IMR-90 (cell line): ENCODE data around the gene NME4. TPM values are rescaled to one million over a fixed set of nuclear protein-coding genes. Genes with fewer than 3 reads are reported as not detected.

Experiments
- ATAC-seq: fragments of 200-7000 bp; cut with Tn5 transposase; 2 replicates; pipeline ENCODE4 v1.9.1; 2020; ENCODE audit warnings: low read depth, mild to moderate bottlenecking, moderate library complexity
- BruUV-seq: library from RNA; stranded (reverse); fragments of 400-500 nt; replicated peaks from 2 replicates; lab custom pipeline; 2021; lab: Mats Ljungman, UMichigan
- CTCF ChIA-PET: fragments of 300-600 bp; formaldehyde crosslinking; extraction: SDS; loops from one replicate; lab custom pipeline; 2021; ENCODE audit warnings: antibody characterized with exemption; lab: Yijun Ruan, JAX
- POLR2A ChIA-PET: fragments of 300-600 bp; sonication (Branson Sonifier 250); formaldehyde crosslinking; loops from one replicate; lab custom pipeline; 2022; ENCODE audit warnings: antibody characterized with exemption; ENCODE audit not compliant: unreplicated experiment; lab: Charles Lee
- DNase-seq: peaks from one replicate; pipeline ENCODE4 v3.0.0; 2013
- H2AFZ ChIP-seq: replicated peaks from 2 replicates; pipeline ENCODE3; 2013; ENCODE audit warnings: low read length, mild to moderate bottlenecking; ENCODE audit not compliant: poor library complexity
- H2AK5ac ChIP-seq: 2 replicates; pipeline ENCODE4 v1.6.1; 2013; ENCODE audit warnings: low read depth, low read length, inconsistent platforms
- H2AK9ac ChIP-seq: replicated peaks from 2 replicates; pipeline ENCODE3; 2013; ENCODE audit warnings: mild to moderate bottlenecking, low read depth, low read length, moderate library complexity; ENCODE audit not compliant: poor library complexity
- H2BK120ac ChIP-seq: 2 replicates; pipeline ENCODE4 v1.6.1; 2013; ENCODE audit warnings: low read depth, low read length, inconsistent platforms
- H2BK15ac ChIP-seq: 3 replicates; pipeline ENCODE4 v1.6.1; 2013; ENCODE audit warnings: low read depth, low read length, inconsistent platforms
- H2BK20ac ChIP-seq: 2 replicates; pipeline ENCODE4 v1.6.1; 2013; ENCODE audit warnings: low read depth, mild to moderate bottlenecking, inconsistent platforms, low read length, moderate library complexity
- H2BK5ac ChIP-seq: 2 replicates; pipeline ENCODE4 v1.6.1; 2013; ENCODE audit warnings: mild to moderate bottlenecking, low read depth, low read length, inconsistent platforms; ENCODE audit not compliant: poor library complexity, severe bottlenecking
- H3K14ac ChIP-seq: replicated peaks from 2 replicates; pipeline ENCODE4 v1.6.1; 2013; ENCODE audit warnings: low read depth, low read length, inconsistent platforms
- H3K18ac ChIP-seq: 2 replicates; pipeline ENCODE4 v1.6.1; 2013; ENCODE audit warnings: low read depth, low read length, control low read depth
- H3K23ac ChIP-seq: 2 replicates; pipeline ENCODE4 v1.6.1; 2013; ENCODE audit warnings: low read depth, low read length, inconsistent platforms
- H3K27ac ChIP-seq: 2 replicates; pipeline ENCODE4 v1.5.1; 2013; ENCODE audit warnings: mild to moderate bottlenecking, control low read depth, low read length; ENCODE audit not compliant: insufficient read depth
- H3K27me3 ChIP-seq: 2 replicates; pipeline ENCODE4 v1.6.1; 2013; ENCODE audit warnings: low read length; ENCODE audit not compliant: control insufficient read depth, insufficient read depth
- H3K36me3 ChIP-seq: 2 replicates; pipeline ENCODE4 v1.6.1; 2013; ENCODE audit warnings: low read length, mixed read lengths; ENCODE audit not compliant: control insufficient read depth, insufficient read depth
- H3K4ac ChIP-seq: 2 replicates; pipeline ENCODE4 v1.6.1; 2013; ENCODE audit warnings: low read depth, low read length, inconsistent platforms
- H3K4me1 ChIP-seq: 2 replicates; pipeline ENCODE4 v1.6.1; 2013; ENCODE audit warnings: low read length, mixed read lengths; ENCODE audit not compliant: control insufficient read depth, insufficient read depth
- H3K4me2 ChIP-seq: 2 replicates; pipeline ENCODE4 v1.6.1; 2013; ENCODE audit warnings: low read depth, mild to moderate bottlenecking, control low read depth, low read length, moderate library complexity
- H3K4me3 ChIP-seq: 2 replicates; pipeline ENCODE4 v1.5.1; 2013; ENCODE audit warnings: low read depth, mild to moderate bottlenecking, control low read depth, low read length, moderate library complexity; ENCODE audit not compliant: insufficient read depth
- H3K56ac ChIP-seq: 2 replicates; pipeline ENCODE4 v1.6.1; 2013; ENCODE audit warnings: low read length, inconsistent platforms; ENCODE audit not compliant: insufficient read depth; ENCODE audit errors: extremely low read depth
- H3K79me1 ChIP-seq, 2 experiments: 2 replicates each; pipeline ENCODE4 v1.6.1; 2013; ENCODE audit warnings: low read length in 2 of 2, inconsistent platforms in 1 of 2, low read depth in 1 of 2
- H3K9ac ChIP-seq: 2 replicates; pipeline ENCODE4 v1.6.1; 2013; ENCODE audit warnings: low read depth, low read length, control low read depth
- H3K9me1 ChIP-seq: 2 replicates; pipeline ENCODE4 v1.6.1; 2013; ENCODE audit warnings: low read length, inconsistent platforms; ENCODE audit not compliant: insufficient read depth
- H3K9me3 ChIP-seq: 2 replicates; pipeline ENCODE4 v1.6.1; 2013; ENCODE audit warnings: low read length; ENCODE audit not compliant: control insufficient read depth, insufficient read depth
- H4K20me1 ChIP-seq: 2 replicates; pipeline ENCODE4 v1.6.1; 2013; ENCODE audit warnings: low read length, inconsistent platforms; ENCODE audit not compliant: insufficient read depth
- H4K5ac ChIP-seq: 2 replicates; pipeline ENCODE4 v1.6.1; 2013; ENCODE audit warnings: mild to moderate bottlenecking, low read depth, low read length, control low read depth
- H4K8ac ChIP-seq, 2 experiments: 2 replicates each; pipeline ENCODE4 v1.6.1; 2013; ENCODE audit warnings: low read depth in 2 of 2, low read length in 2 of 2, control low read depth in 1 of 2, inconsistent platforms in 1 of 2
- H4K91ac ChIP-seq: 2 replicates; pipeline ENCODE4 v1.6.1; 2013; ENCODE audit warnings: low read depth, low read length, inconsistent platforms; ENCODE audit not compliant: insufficient read depth
- BHLHE40 ChIP-seq: fragments of 150-350 bp; IDR thresholded peaks from 2 replicates; pipeline ENCODE4 v1.6.1; 2016; ENCODE audit warnings: mild to moderate bottlenecking, low read depth, low read length
- CEBPB ChIP-seq: IDR thresholded peaks from 2 replicates; pipeline ENCODE4 v1.6.1; 2012; ENCODE audit warnings: low read depth, low read length, improper control_type of control experiment
- MAZ ChIP-seq: IDR thresholded peaks from 2 replicates; pipeline ENCODE4 v1.6.1; 2012; ENCODE audit warnings: low read depth, mild to moderate bottlenecking, low read length, improper control_type of control experiment, moderate library complexity, borderline replicate concordance
- MXI1 ChIP-seq: IDR thresholded peaks from 2 replicates; pipeline ENCODE4 v1.6.1; 2012; ENCODE audit warnings: low read depth, mild to moderate bottlenecking, low read length, moderate library complexity, borderline replicate concordance
- NFE2L2 ChIP-seq: fragments of 150-350 bp; IDR thresholded peaks from 2 replicates; pipeline ENCODE4 v1.6.1; 2016; ENCODE audit warnings: low read depth, mild to moderate bottlenecking, low read length
- POLR2A ChIP-seq: IDR thresholded peaks from 2 replicates; pipeline ENCODE4 v1.6.1; 2012; ENCODE audit warnings: mild to moderate bottlenecking, low read depth, low read length
- RAD21 ChIP-seq: IDR thresholded peaks from 2 replicates; pipeline ENCODE4 v1.6.1; 2012; ENCODE audit warnings: low read length, improper control_type of control experiment
- RCOR1 ChIP-seq: IDR thresholded peaks from 2 replicates; pipeline ENCODE4 v1.6.1; 2012; ENCODE audit warnings: mild to moderate bottlenecking, low read length, improper control_type of control experiment; ENCODE audit not compliant: insufficient replicate concordance
- RFX5 ChIP-seq: IDR thresholded peaks from 2 replicates; pipeline ENCODE4 v1.8.0; 2012; ENCODE audit warnings: low read depth, mild to moderate bottlenecking, low read length, moderate library complexity
- WGBS, 2 experiments: methylation state at CpG; one replicate each; pipeline versions ENCODE4 v1.1.5 to v1.1.7; 2013; ENCODE audit warnings: missing lambda C conversion rate in 2 of 2; ENCODE audit not compliant: insufficient read length in 1 of 2; ENCODE audit errors: extremely low coverage in 2 of 2; 5-methylcytosine and 5-hydroxymethylcytosine counted together
- dilution Hi-C: fragments of 300-500 bp; cut with HindIII; formaldehyde crosslinking; loops from one replicate; pipeline ENCODE4 v1.14.3; 2018; ENCODE audit warnings: low sequenced_read_pairs; ENCODE audit not compliant: unreplicated experiment
- in situ Hi-C: fragments of 300-500 bp; cut with MboI; formaldehyde crosslinking; loops from 3 replicates; pipeline ENCODE4 v1.14.3; 2019; ENCODE audit warnings: low sequenced_read_pairs, inconsistent platforms, mixed read lengths
- intact Hi-C: fragments of 100-400 bp; cut with micrococcal nuclease; formaldehyde crosslinking; loops from 2 replicates; pipeline ENCODE4 v1.10.0; 2022
- polyA plus RNA-seq, 3 experiments: library from polyadenylated mRNA; depleted of rRNA; stranded (reverse); fragments of >200 nt; gene quantifications; 2 replicates each; pipeline ENCODE4 v1.2.3, GENCODE V29; 2012; ENCODE audit warnings: low replicate concordance in 1 of 3
- total RNA-seq: library from RNA; depleted of rRNA; stranded (reverse); fragments of >200 nt; gene quantifications from 2 replicates; pipeline ENCODE4 v1.2.3, GENCODE V29; 2012
- TF ChIP-seq, protein P1 (sequence below): fragments of 150-350 bp; IDR thresholded peaks from 2 replicates; pipeline ENCODE4 v1.6.1; 2016; ENCODE audit warnings: low read depth, mild to moderate bottlenecking, low read length, moderate library complexity, borderline replicate concordance
- TF ChIP-seq, protein P2 (sequence below): conservative IDR thresholded peaks from 2 replicates; pipeline ENCODE4 v1.5.1; 2012; ENCODE audit warnings: mild to moderate bottlenecking, low read depth, low read length, improper control_type of control experiment
- TF ChIP-seq, protein P3 (sequence below): fragments of 150-350 bp; IDR thresholded peaks from 2 replicates; pipeline ENCODE4 v1.6.1; 2017; ENCODE audit warnings: mild to moderate bottlenecking, antibody characterized with exemption, low read length, low read depth

NME4 gene
- total and polyA plus RNA-seq, 2 of the 4 experiments (the other 2 are of a cell fraction), result 124 to 288 TPM

DNA sequence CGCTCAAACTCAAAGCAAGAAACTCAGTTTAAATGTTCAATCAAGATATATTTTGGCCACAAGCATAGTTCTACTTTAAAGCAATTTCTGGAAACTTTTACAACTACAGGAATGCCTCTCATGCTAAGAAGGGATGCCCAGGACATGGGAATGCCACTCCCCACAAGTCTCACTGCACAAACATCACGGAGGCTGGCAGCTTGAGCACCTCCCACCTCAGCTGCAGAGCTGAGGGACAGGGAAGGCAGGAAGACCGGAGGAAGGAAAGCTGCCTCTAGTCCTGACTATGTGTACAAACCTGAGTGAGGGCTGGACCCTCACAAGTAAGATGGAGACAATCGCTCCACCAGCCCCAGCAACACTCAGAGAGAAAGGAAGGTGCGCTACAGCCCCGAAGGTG, 49.8 kb upstream of the NME4 start:
- Histone ChIP-seq H3K4me2 (no peak overlapping the region), H2BK20ac (no peak overlapping the region), H3K56ac (no peak overlapping the region), H3K9ac (no peak overlapping the region), H2AFZ (no peak overlapping the region), H3K4ac (no peak overlapping the region), H4K8ac (no peak overlapping the region), H3K18ac (no peak overlapping the region), H4K20me1 (peaks cover 65% of the 10 kb centered on the region), H3K36me3 (peaks cover 21% of the 10 kb centered on the region), H2AK9ac (peak overlapping the region; percentile 15), H2BK120ac (no peak overlapping the region), H4K5ac (no peak overlapping the region), H3K9me3 (no peaks in the 10 kb centered on the region), H4K91ac (no peak overlapping the region), H2BK15ac (no peak overlapping the region), H3K27me3 (no peaks in the 10 kb centered on the region), H3K79me1 (peaks cover 57 to 92% of the 10 kb centered on the region in 2 experiments), H3K14ac (no peak overlapping the region), H3K4me1 (peaks cover 7% of the 10 kb centered on the region), H3K23ac (no peak overlapping the region), H3K27ac (no peak overlapping the region), H2BK5ac (no peak overlapping the region), H3K9me1 (peaks cover 12% of the 10 kb centered on the region), H2AK5ac (no peak overlapping the region), H3K4me3 (no peak overlapping the region)
- in situ Hi-C loops, result no loop called here
- intact Hi-C loops, result no loop called here
- POLR2A ChIA-PET, result no interaction called here
- dilution Hi-C loops, result no loop called here
- DNase-seq (no peak), ATAC-seq (no peak)
- BruUV-seq, result no TSS peak
- CTCF ChIA-PET, result no interaction called here
- TF ChIP-seq, protein P1, sequence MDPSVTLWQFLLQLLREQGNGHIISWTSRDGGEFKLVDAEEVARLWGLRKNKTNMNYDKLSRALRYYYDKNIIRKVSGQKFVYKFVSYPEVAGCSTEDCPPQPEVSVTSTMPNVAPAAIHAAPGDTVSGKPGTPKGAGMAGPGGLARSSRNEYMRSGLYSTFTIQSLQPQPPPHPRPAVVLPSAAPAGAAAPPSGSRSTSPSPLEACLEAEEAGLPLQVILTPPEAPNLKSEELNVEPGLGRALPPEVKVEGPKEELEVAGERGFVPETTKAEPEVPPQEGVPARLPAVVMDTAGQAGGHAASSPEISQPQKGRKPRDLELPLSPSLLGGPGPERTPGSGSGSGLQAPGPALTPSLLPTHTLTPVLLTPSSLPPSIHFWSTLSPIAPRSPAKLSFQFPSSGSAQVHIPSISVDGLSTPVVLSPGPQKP, result no peak
- TF ChIP-seq CEBPB (no peak), MAZ (no peak), NFE2L2 (no peak), POLR2A (no peak), RFX5 (no peak), BHLHE40 (no peak), RCOR1 (no peak), MXI1 (no peak), RAD21 (no peak)
- TF ChIP-seq, protein P2, sequence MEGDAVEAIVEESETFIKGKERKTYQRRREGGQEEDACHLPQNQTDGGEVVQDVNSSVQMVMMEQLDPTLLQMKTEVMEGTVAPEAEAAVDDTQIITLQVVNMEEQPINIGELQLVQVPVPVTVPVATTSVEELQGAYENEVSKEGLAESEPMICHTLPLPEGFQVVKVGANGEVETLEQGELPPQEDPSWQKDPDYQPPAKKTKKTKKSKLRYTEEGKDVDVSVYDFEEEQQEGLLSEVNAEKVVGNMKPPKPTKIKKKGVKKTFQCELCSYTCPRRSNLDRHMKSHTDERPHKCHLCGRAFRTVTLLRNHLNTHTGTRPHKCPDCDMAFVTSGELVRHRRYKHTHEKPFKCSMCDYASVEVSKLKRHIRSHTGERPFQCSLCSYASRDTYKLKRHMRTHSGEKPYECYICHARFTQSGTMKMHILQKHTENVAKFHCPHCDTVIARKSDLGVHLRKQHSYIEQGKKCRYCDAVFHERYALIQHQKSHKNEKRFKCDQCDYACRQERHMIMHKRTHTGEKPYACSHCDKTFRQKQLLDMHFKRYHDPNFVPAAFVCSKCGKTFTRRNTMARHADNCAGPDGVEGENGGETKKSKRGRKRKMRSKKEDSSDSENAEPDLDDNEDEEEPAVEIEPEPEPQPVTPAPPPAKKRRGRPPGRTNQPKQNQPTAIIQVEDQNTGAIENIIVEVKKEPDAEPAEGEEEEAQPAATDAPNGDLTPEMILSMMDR, result no peak
- TF ChIP-seq, protein P3, sequence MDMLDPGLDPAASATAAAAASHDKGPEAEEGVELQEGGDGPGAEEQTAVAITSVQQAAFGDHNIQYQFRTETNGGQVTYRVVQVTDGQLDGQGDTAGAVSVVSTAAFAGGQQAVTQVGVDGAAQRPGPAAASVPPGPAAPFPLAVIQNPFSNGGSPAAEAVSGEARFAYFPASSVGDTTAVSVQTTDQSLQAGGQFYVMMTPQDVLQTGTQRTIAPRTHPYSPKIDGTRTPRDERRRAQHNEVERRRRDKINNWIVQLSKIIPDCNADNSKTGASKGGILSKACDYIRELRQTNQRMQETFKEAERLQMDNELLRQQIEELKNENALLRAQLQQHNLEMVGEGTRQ, result no peak
- WGBS, 2 experiments, result 87% methylated on average over 3 of the region's 6 CpGs; no CpG with 5 or more reads in 1 of the 2 experiments
